Nephron progenitor cell (in vitro differentiated cells): ENCODE measurements around the gene MYOZ3.

Experiments used
- DNase-seq: peaks from one replicate; pipeline ENCODE4 v3.0.0; 2021
- H3K27ac Mint-ChIP-seq: 2 replicates; pipeline ENCODE4 v1.8.0; 2021; ENCODE audit warnings: mild to moderate bottlenecking, moderate library complexity, mixed read lengths
- H3K27me3 Mint-ChIP-seq: 2 replicates; pipeline ENCODE4 v1.8.0; 2021; ENCODE audit warnings: mild to moderate bottlenecking, low read depth, mixed read lengths; ENCODE audit not compliant: poor library complexity
- H3K36me3 Mint-ChIP-seq: 2 replicates; pipeline ENCODE4 v1.8.0; 2021; ENCODE audit warnings: low read depth, mixed read lengths
- H3K4me1 Mint-ChIP-seq: 2 replicates; pipeline ENCODE4 v1.8.0; 2021; ENCODE audit warnings: mixed read lengths
- H3K4me3 Mint-ChIP-seq: 2 replicates; pipeline ENCODE4 v1.8.0; 2021; ENCODE audit warnings: mild to moderate bottlenecking, moderate library complexity, mixed read lengths
- H3K9me3 Mint-ChIP-seq: 2 replicates; pipeline ENCODE4 v1.8.0; 2021; ENCODE audit warnings: mild to moderate bottlenecking, moderate library complexity, mixed read lengths
- TF ChIP-seq, protein P1 (sequence below): fragments of 200-600 bp; sonication (generic); IDR thresholded peaks from 2 replicates; pipeline ENCODE4 v1.5.0; 2021; ENCODE audit warnings: antibody characterized with exemption

Gene MYOZ3

DNA sequence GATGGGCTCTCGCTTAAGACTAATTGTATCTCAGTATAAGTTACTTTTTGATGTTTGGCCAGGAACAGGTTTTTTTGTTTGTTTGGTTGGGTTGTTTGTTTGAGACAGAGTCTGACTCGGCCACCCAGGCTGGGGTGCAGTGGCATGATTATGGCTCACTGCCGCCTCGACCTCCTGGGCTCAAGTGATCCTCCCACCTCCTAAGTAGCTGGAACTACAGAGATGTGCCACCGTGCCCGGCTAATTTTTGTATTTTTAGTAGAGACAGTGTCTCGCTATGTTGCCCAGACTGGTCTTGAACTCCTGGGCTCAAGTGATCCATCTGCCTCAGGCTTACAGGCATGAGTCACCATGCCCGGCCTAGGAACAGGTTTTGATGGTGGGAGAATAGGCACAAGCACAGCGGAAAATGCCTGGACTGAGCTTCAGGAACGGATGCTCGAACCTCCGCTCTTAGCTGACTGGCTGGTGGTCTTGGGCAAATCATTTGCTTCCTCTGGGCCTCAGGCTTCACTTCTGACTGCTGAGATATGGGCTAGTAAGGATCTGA, 32.0 kb upstream of the MYOZ3 start:
- H3K27ac Mint-ChIP-seq: peak overlapping the region; percentile 15
- peaks cover 25% of the 10 kb centered on the region for H3K27me3 Mint-ChIP-seq
- no peaks in the 10 kb centered on the region for H3K36me3 Mint-ChIP-seq
- no peak for DNase-seq
- H3K4me1 Mint-ChIP-seq: peaks cover 28% of the 10 kb centered on the region
- H3K9me3 Mint-ChIP-seq: no peaks in the 10 kb centered on the region
- TF ChIP-seq, protein P1, sequence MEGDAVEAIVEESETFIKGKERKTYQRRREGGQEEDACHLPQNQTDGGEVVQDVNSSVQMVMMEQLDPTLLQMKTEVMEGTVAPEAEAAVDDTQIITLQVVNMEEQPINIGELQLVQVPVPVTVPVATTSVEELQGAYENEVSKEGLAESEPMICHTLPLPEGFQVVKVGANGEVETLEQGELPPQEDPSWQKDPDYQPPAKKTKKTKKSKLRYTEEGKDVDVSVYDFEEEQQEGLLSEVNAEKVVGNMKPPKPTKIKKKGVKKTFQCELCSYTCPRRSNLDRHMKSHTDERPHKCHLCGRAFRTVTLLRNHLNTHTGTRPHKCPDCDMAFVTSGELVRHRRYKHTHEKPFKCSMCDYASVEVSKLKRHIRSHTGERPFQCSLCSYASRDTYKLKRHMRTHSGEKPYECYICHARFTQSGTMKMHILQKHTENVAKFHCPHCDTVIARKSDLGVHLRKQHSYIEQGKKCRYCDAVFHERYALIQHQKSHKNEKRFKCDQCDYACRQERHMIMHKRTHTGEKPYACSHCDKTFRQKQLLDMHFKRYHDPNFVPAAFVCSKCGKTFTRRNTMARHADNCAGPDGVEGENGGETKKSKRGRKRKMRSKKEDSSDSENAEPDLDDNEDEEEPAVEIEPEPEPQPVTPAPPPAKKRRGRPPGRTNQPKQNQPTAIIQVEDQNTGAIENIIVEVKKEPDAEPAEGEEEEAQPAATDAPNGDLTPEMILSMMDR: no peak
- H3K4me3 Mint-ChIP-seq: no peak overlapping the region

- peaks cover 20% of the 10 kb centered on the region for H3K27me3 Mint-ChIP-seq
- no peak overlapping the region for H3K4me3 Mint-ChIP-seq
- no peaks in the 10 kb centered on the region for H3K36me3 Mint-ChIP-seq
- DNase-seq: no peak
- H3K9me3 Mint-ChIP-seq: no peaks in the 10 kb centered on the region
- TF ChIP-seq, protein P1: no peak
- no peak overlapping the region for H3K27ac Mint-ChIP-seq
- peaks cover 23% of the 10 kb centered on the region for H3K4me1 Mint-ChIP-seq
Observed at GRCh38 chr5:150630016-150630415, 31.0 kb upstream of the MYOZ3 start.

DNA sequence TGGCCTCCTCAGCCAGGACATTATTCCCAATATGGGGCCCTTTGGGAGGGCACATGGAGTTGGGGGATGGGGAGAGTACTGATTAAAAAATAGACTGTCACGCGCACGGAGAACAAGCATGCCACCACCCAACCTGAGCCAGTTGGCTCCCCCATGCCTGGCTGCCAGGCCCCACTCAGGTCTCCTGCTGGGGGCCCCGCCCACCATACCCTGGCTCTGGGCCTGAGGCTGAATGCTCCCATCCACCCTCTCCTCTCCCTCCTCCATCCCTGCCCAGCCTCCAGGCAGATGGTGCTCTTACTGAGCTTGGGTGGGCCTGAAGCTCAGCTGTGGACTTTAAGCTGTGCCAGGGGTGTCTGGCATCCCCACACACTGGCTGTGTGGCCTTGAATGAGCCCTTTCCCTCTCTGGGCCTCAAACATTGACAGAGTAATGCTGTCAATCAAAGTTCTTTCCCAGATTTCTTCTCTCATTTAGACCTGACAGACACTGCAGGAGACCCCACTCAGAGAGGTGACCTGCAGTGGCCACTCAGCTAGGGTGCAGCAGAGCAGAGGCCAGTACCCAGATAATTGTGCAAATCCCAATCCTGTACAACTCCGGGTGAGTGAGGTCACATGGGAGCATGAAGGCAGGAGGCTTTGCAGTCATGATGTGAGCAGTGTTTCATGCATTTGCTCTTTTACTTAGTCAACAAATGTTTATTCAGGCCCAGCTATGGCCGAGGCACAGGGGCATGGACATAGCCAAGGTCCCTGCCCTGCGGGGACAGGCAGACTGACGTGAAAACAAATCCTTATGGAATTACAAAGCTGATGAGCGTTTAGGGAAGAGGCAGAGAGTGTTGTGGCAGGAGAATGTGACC, 30.4 kb upstream of the MYOZ3 start:
- no peak for DNase-seq
- TF ChIP-seq, protein P1: no peak
- H3K36me3 Mint-ChIP-seq: no peaks in the 10 kb centered on the region
- H3K27ac Mint-ChIP-seq: peak overlapping the region; percentile 9
- no peaks in the 10 kb centered on the region for H3K9me3 Mint-ChIP-seq
- H3K27me3 Mint-ChIP-seq: peaks cover 18% of the 10 kb centered on the region
- H3K4me3 Mint-ChIP-seq: no peak overlapping the region
- peaks cover 23% of the 10 kb centered on the region for H3K4me1 Mint-ChIP-seq

GRCh38 chr5:150631326-150631701, 29.7 kb upstream of the MYOZ3 start:
- H3K4me1 Mint-ChIP-seq: peaks cover 23% of the 10 kb centered on the region
- no peak overlapping the region for H3K4me3 Mint-ChIP-seq
- H3K27ac Mint-ChIP-seq: peak overlapping the region; percentile 9
- no peak for DNase-seq
- H3K27me3 Mint-ChIP-seq: peaks cover 12% of the 10 kb centered on the region
- TF ChIP-seq, protein P1: no peak
- H3K9me3 Mint-ChIP-seq: no peaks in the 10 kb centered on the region
- no peaks in the 10 kb centered on the region for H3K36me3 Mint-ChIP-seq

DNA sequence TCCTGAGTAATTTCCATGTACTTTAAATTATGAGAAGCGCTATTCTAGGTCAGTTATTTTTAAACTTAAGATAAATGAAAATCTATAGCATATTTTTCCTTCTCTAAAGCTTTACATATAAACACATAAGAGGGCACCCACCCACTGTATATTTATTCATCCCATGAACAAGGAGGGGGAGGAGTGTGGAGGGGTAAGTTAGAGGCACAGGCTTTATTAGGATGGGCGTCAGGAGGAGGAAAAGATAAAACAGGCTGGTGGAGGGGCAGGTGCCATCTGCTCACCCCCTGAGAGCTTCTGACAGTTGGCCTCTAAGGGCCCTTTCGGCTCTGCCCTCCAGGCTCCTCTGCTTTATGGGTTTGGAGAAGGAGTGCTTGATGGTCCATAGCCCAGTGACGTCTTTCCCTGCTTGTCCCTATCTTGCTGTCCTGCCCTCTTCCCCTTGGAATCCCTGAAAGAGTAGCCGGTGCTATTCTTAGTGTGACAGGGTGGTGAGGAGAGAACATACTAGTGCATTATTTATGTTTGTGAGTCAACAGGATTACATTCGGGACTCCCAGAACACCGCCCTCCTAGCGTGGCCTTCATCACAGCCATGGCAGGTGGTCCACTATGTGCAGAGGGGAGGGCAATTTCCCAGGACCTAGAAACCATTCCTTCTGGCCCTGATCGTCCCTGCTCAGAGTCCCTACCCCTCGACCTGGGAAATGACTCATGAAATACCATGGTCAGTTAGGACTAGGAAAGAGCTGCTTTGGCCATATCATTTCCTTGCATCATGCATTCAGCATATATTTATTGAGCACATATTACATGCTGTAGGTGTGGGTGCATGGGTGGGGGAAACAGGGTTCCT, 28.5 kb upstream of the MYOZ3 start:
- DNase-seq: no peak
- Mint-ChIP-seq H3K4me3 (no peak overlapping the region), H3K27me3 (peaks cover 8% of the 10 kb centered on the region), H3K27ac (no peak overlapping the region), H3K4me1 (peaks cover 34% of the 10 kb centered on the region), H3K9me3 (no peaks in the 10 kb centered on the region), H3K36me3 (no peaks in the 10 kb centered on the region)
- TF ChIP-seq, protein P1: no peak
